DOHH2 (cell line): ENCODE data around the gene MC3R.
A peak's percentile ranks its signal among the peaks of the same experiment; 100 is the strongest.

ENCODE experiments used
- EZH2phosphoT487 ChIP-seq: fragments of 200-600 bp; sonication (generic); IDR thresholded peaks from 2 replicates; pipeline ENCODE4 v1.6.1; 2017; ENCODE audit warnings: borderline replicate concordance, mild to moderate bottlenecking, antibody characterized with exemption, low read length, moderate library complexity, mixed read lengths
- TF ChIP-seq, protein P1 (sequence below): fragments of 200-600 bp; sonication (generic); IDR thresholded peaks from one replicate; pipeline ENCODE4 v1.5.1; 2014; ENCODE audit warnings: antibody characterized with exemption, mild to moderate bottlenecking, low read depth, low read length; ENCODE audit not compliant: poor library complexity, severe bottlenecking

- TF ChIP-seq, protein P1, sequence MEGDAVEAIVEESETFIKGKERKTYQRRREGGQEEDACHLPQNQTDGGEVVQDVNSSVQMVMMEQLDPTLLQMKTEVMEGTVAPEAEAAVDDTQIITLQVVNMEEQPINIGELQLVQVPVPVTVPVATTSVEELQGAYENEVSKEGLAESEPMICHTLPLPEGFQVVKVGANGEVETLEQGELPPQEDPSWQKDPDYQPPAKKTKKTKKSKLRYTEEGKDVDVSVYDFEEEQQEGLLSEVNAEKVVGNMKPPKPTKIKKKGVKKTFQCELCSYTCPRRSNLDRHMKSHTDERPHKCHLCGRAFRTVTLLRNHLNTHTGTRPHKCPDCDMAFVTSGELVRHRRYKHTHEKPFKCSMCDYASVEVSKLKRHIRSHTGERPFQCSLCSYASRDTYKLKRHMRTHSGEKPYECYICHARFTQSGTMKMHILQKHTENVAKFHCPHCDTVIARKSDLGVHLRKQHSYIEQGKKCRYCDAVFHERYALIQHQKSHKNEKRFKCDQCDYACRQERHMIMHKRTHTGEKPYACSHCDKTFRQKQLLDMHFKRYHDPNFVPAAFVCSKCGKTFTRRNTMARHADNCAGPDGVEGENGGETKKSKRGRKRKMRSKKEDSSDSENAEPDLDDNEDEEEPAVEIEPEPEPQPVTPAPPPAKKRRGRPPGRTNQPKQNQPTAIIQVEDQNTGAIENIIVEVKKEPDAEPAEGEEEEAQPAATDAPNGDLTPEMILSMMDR: peak; percentile 29
- TF ChIP-seq EZH2phosphoT487: no peak
Measured at GRCh38 chr20:56202493-56203077, 45.9 kb upstream of the MC3R start.
